ENCODE results near the gene PLIN1. TPM values are rescaled to one million over a fixed set of nuclear protein-coding genes. Genes with fewer than 3 reads are reported as not detected.
A peak's percentile ranks its signal among the peaks of the same experiment; 100 is the strongest.

PLIN1 gene
- total and polyA plus RNA-seq, 2 experiments from 2014 or later: 6.3 to 6.8 TPM

- no peaks in the 10 kb centered on the region for H4K20me1 ChIP-seq (ENCODE audit: insufficient read depth, poor library complexity, severe bottlenecking)
- DNase-seq (ENCODE audit: low spot score): no peak
- no peak overlapping the region for H3K4me3 ChIP-seq
- no peak for TF ChIP-seq EZH2 (IDR thresholded peaks at IDR 0.05; ENCODE audit: borderline replicate concordance)
- no peak for TF ChIP-seq CTCF (IDR thresholded peaks at IDR 0.05; ENCODE audit: poor library complexity)
- no peak for TF ChIP-seq EZH2phosphoT487 (IDR thresholded peaks at IDR 0.05; ENCODE audit: low read depth, severe bottlenecking, unreplicated experiment)
- WGBS (ENCODE audit: low lambda C conversion rate, missing lambda C conversion rate): 90% methylated on average over 2 of the region's 2 CpGs
- no peak overlapping the region for H3K4me2 ChIP-seq
- H2AFZ ChIP-seq: no peak overlapping the region
- no peaks in the 10 kb centered on the region for H3K36me3 ChIP-seq (replicated peaks; ENCODE audit: insufficient read depth, low read depth)
- no peaks in the 10 kb centered on the region for H3K9me2 ChIP-seq (replicated peaks; ENCODE audit: insufficient read depth)
- no peaks in the 10 kb centered on the region for H3K9me3 ChIP-seq (ENCODE audit: low read depth)
- H3K4me1 ChIP-seq (ENCODE audit: insufficient read depth): no peaks in the 10 kb centered on the region
- no peaks in the 10 kb centered on the region for H3K79me2 ChIP-seq
- no peaks in the 10 kb centered on the region for H3K27me3 ChIP-seq
- peak overlapping the region; percentile 51 for H3K27ac ChIP-seq
These were observed 2.0 kb upstream of the PLIN1 start for GRCh38 chr15:89681146-89681545.

GRCh38 chr15:89680282-89680873 is 1.2 kb upstream of the PLIN1 start:
- H3K4me3 ChIP-seq: no peak overlapping the region
- H3K9me3 ChIP-seq (ENCODE audit: low read depth): no peaks in the 10 kb centered on the region
- no peak overlapping the region for H2AFZ ChIP-seq
- DNase-seq (ENCODE audit: low spot score): peak; percentile 52
- H3K4me2 ChIP-seq: no peak overlapping the region
- TF ChIP-seq EZH2 (IDR thresholded peaks at IDR 0.05; ENCODE audit: borderline replicate concordance): no peak
- TF ChIP-seq CTCF (IDR thresholded peaks at IDR 0.05; ENCODE audit: poor library complexity): no peak
- TF ChIP-seq EZH2phosphoT487 (IDR thresholded peaks at IDR 0.05; ENCODE audit: low read depth, severe bottlenecking, unreplicated experiment): no peak
- H4K20me1 ChIP-seq (ENCODE audit: insufficient read depth, poor library complexity, severe bottlenecking): no peaks in the 10 kb centered on the region
- H3K4me1 ChIP-seq (ENCODE audit: insufficient read depth): no peaks in the 10 kb centered on the region
- H3K36me3 ChIP-seq (replicated peaks; ENCODE audit: insufficient read depth, low read depth): no peaks in the 10 kb centered on the region
- H3K9me2 ChIP-seq (replicated peaks; ENCODE audit: insufficient read depth): no peaks in the 10 kb centered on the region
- whole genome bisulfite sequencing (ENCODE audit: low lambda C conversion rate, missing lambda C conversion rate): 70% methylated on average over 5 of the region's 5 CpGs
- peak overlapping the region; percentile 51 for H3K27ac ChIP-seq
- no peaks in the 10 kb centered on the region for H3K27me3 ChIP-seq
- H3K79me2 ChIP-seq: no peaks in the 10 kb centered on the region

- H3K9me2 ChIP-seq (replicated peaks; ENCODE audit: insufficient read depth): no peaks in the 10 kb centered on the region
- no peaks in the 10 kb centered on the region for H3K9me3 ChIP-seq (ENCODE audit: low read depth)
- no peaks in the 10 kb centered on the region for H3K36me3 ChIP-seq (replicated peaks; ENCODE audit: insufficient read depth, low read depth)
- DNase-seq (ENCODE audit: low spot score): no peak
- H3K27ac ChIP-seq: no peak overlapping the region
- H3K4me2 ChIP-seq: no peak overlapping the region
- H3K4me3 ChIP-seq: no peak overlapping the region
- no peaks in the 10 kb centered on the region for H3K79me2 ChIP-seq
- H2AFZ ChIP-seq: no peak overlapping the region
- H3K27me3 ChIP-seq: no peaks in the 10 kb centered on the region
- TF ChIP-seq EZH2phosphoT487 (IDR thresholded peaks at IDR 0.05; ENCODE audit: low read depth, severe bottlenecking, unreplicated experiment) (no peak), EZH2 (IDR thresholded peaks at IDR 0.05; ENCODE audit: borderline replicate concordance) (no peak), CTCF (IDR thresholded peaks at IDR 0.05; ENCODE audit: poor library complexity) (no peak)
- WGBS (ENCODE audit: low lambda C conversion rate, missing lambda C conversion rate): 92% methylated on average over 1 of the region's 1 CpG
- no peaks in the 10 kb centered on the region for H3K4me1 ChIP-seq (ENCODE audit: insufficient read depth)
- no peaks in the 10 kb centered on the region for H4K20me1 ChIP-seq (ENCODE audit: insufficient read depth, poor library complexity, severe bottlenecking)
These were observed 1.8 kb downstream of the PLIN1 start for GRCh38 chr15:89677381-89677780.
